Endothelial cell (in vitro differentiated cells): ENCODE results near the gene ARHGEF17. TPM values are rescaled to one million over a fixed set of nuclear protein-coding genes. Genes with fewer than 3 reads are reported as not detected.
A peak's percentile ranks its signal among the peaks of the same experiment; 100 is the strongest.

ENCODE experiments used
- DNase-seq: peaks from one replicate; pipeline ENCODE4 v3.0.0; 2021; ENCODE audit warnings: low spot score
- H3K27ac Mint-ChIP-seq: one replicate; pipeline ENCODE4 v1.8.0; 2021; ENCODE audit warnings: mixed read lengths, inconsistent platforms; ENCODE audit not compliant: unreplicated experiment
- H3K27me3 Mint-ChIP-seq: one replicate; pipeline ENCODE4 v1.8.0; 2021; ENCODE audit warnings: mild to moderate bottlenecking, moderate library complexity, mixed read lengths, inconsistent platforms; ENCODE audit not compliant: unreplicated experiment
- H3K36me3 Mint-ChIP-seq: one replicate; pipeline ENCODE4 v1.8.0; 2021; ENCODE audit warnings: mild to moderate bottlenecking, low read depth, mixed read lengths, inconsistent platforms; ENCODE audit not compliant: unreplicated experiment
- H3K4me1 Mint-ChIP-seq: one replicate; pipeline ENCODE4 v1.8.0; 2021; ENCODE audit warnings: mild to moderate bottlenecking, mixed read lengths, inconsistent platforms; ENCODE audit not compliant: unreplicated experiment
- H3K4me3 Mint-ChIP-seq: one replicate; pipeline ENCODE4 v1.8.0; 2021; ENCODE audit warnings: mild to moderate bottlenecking, mixed read lengths, inconsistent platforms; ENCODE audit not compliant: unreplicated experiment
- H3K9me3 Mint-ChIP-seq: one replicate; pipeline ENCODE4 v1.8.0; 2021; ENCODE audit warnings: mixed read lengths, inconsistent platforms; ENCODE audit not compliant: unreplicated experiment
- total RNA-seq: library from RNA; stranded (reverse); fragmentation: NEBNext Ultra II Directional; extraction: Animal tissue kit (Norgen Biotek cat#: 25700); gene quantifications from one replicate; pipeline ENCODE4 v1.2.1, GENCODE V29; 2021; ENCODE audit not compliant: unreplicated experiment
- TF ChIP-seq, protein P1 (sequence below): fragments of 200-600 bp; sonication (generic); IDR thresholded peaks from one replicate; pipeline ENCODE4 v1.5.0; 2021; ENCODE audit warnings: antibody characterized with exemption; ENCODE audit not compliant: unreplicated experiment

The ARHGEF17 gene
- total RNA-seq, 1 donor from 2014 or later: 93.3 TPM

DNA sequence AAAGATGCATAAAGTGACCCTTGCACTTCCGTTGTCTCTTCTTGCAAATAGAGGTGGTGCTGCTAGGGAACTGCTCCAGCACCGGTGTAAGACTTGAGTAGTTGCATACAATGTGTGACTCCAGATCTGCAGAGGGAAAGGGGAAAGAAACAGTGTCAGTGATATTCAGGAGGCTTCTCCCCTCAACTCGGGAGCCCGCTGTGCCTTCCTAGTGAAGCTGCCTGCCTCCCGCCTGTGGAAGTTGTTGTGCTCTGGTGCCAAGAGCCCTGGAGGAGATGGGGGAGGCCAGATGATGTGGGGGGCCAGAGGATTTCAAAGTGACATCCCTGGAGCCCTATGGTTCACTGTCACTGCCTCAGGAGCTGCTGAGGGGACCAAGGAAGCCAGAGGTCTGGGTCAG, 98.5 kb downstream of the ARHGEF17 start:
- Mint-ChIP-seq H3K36me3 (peaks cover 21% of the 10 kb centered on the region), H3K4me3 (no peak overlapping the region), H3K27me3 (peaks cover 3% of the 10 kb centered on the region), H3K4me1 (peaks cover 3% of the 10 kb centered on the region), H3K9me3 (no peaks in the 10 kb centered on the region), H3K27ac (no peak overlapping the region)
- TF ChIP-seq, protein P1, sequence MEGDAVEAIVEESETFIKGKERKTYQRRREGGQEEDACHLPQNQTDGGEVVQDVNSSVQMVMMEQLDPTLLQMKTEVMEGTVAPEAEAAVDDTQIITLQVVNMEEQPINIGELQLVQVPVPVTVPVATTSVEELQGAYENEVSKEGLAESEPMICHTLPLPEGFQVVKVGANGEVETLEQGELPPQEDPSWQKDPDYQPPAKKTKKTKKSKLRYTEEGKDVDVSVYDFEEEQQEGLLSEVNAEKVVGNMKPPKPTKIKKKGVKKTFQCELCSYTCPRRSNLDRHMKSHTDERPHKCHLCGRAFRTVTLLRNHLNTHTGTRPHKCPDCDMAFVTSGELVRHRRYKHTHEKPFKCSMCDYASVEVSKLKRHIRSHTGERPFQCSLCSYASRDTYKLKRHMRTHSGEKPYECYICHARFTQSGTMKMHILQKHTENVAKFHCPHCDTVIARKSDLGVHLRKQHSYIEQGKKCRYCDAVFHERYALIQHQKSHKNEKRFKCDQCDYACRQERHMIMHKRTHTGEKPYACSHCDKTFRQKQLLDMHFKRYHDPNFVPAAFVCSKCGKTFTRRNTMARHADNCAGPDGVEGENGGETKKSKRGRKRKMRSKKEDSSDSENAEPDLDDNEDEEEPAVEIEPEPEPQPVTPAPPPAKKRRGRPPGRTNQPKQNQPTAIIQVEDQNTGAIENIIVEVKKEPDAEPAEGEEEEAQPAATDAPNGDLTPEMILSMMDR: no peak
- DNase-seq: no peak

DNA sequence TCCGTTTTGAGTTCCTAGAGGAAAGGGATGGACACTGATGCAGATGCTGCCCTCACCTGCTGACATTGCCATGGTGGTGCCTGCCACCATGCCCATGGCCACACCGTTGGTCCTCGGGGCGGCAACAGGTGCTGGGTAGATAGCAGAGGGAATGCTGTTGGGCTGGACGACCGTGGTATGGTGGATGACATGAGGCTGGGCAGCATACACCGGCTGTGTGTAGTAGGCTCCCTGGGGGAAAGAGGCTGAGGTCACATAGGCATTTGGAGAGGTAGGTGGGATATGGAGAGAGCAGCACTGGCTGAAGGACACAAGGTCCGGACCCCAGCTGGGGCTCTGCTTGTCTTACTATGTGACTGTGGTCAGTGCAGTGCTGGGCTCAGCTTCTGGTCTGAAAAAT, 101.4 kb downstream of the ARHGEF17 start:
- Mint-ChIP-seq H3K4me1 (peaks cover 3% of the 10 kb centered on the region), H3K27me3 (peaks cover 4% of the 10 kb centered on the region), H3K36me3 (peaks cover 33% of the 10 kb centered on the region), H3K4me3 (no peak overlapping the region), H3K9me3 (no peaks in the 10 kb centered on the region), H3K27ac (peak overlapping the region; percentile 32)
- DNase-seq: no peak
- TF ChIP-seq, protein P1: no peak

DNA sequence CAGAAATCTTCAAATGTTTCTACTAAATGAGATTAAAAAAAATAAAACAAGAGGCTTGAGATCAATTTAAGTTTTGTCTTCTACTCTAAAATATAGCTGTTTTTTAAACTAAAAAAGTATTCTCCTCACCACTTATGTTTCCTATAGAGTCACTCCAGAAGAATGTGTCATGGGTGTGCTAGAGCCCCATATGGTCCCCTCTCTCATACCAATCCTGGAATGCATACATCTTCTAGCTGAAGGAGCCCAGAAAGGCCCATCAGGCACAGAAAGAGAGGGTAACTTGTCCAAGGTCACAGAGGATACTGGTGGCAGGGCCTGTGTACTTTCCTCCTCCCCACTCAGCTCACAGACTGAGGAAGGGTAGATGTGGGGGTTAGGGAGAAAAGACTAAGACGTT, 102.6 kb downstream of the ARHGEF17 start:
- peaks cover 4% of the 10 kb centered on the region for H3K27me3 Mint-ChIP-seq
- no peak for DNase-seq

DNA sequence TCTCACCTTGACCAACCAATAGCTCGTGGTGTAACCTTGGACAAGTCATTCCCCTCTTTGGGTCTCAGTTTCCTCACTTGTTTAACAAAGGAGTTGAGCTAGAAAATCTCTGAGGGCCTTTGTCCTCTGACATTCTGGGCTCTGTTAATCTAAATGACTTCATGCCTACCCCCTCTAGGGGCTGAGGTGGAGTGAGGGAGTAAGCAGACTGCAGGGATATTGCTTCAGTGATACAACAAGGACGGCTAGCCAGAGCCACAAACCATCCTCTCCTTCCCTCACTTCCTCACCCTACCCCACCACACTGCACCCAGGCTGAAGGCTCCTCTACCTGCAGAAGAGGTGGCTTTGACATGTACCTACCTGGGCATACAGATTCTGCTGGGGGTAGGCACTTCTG, 103.0 kb downstream of the ARHGEF17 start:
- H3K27ac Mint-ChIP-seq: no peak overlapping the region
- H3K4me1 Mint-ChIP-seq: peaks cover 3% of the 10 kb centered on the region
- H3K4me3 Mint-ChIP-seq: no peak overlapping the region
- TF ChIP-seq, protein P1: no peak
- no peak for DNase-seq
- H3K27me3 Mint-ChIP-seq: peaks cover 4% of the 10 kb centered on the region
- H3K9me3 Mint-ChIP-seq: no peaks in the 10 kb centered on the region
- H3K36me3 Mint-ChIP-seq: peaks cover 30% of the 10 kb centered on the region

More for the DNA sequence above, 102.6 kb downstream of the ARHGEF17 start:
- H3K36me3 Mint-ChIP-seq: peaks cover 30% of the 10 kb centered on the region
- no peaks in the 10 kb centered on the region for H3K9me3 Mint-ChIP-seq
- peaks cover 3% of the 10 kb centered on the region for H3K4me1 Mint-ChIP-seq
- TF ChIP-seq, protein P1: no peak
- no peak overlapping the region for H3K27ac Mint-ChIP-seq
- H3K4me3 Mint-ChIP-seq: no peak overlapping the region

DNA sequence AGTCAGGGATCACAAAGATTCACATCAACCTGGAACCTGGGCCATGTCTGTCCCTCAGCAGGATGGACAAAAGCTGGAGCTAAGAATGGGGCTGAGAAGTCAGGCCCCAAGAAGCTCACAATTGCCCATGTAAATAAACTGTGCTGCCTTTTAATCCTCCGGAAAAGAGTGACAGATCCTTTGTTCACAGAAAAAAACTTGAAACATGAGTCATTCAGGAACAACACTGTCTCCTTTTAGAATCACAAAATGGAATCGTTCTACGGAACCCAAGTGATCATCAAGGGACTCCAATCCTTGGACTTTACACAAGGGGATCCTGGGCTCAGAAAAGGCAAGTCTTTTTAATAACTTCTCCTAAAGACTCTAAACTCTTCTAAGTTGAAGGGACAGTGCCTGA, 104.2 kb downstream of the ARHGEF17 start:
- H3K36me3 Mint-ChIP-seq: peaks cover 34% of the 10 kb centered on the region
- H3K27me3 Mint-ChIP-seq: peaks cover 4% of the 10 kb centered on the region
- H3K4me1 Mint-ChIP-seq: peaks cover 3% of the 10 kb centered on the region
- DNase-seq: no peak
- TF ChIP-seq, protein P1: no peak
- no peak overlapping the region for H3K4me3 Mint-ChIP-seq
- H3K27ac Mint-ChIP-seq: no peak overlapping the region
- H3K9me3 Mint-ChIP-seq: no peaks in the 10 kb centered on the region
